NCI-H1436 treated with DMSO at 0.1 percent for 48 hours (cell line): ENCODE results near the gene TP53INP2.
"Not testable (repeated sequence)": the region's sequence is repeated elsewhere in the genome, so short reads cannot be mapped to it uniquely, and the experiment has no call there.

Source experiments
- DNase-seq: peaks from one replicate; lab custom pipeline; 2025; lab: John Stamatoyannopoulos, UW

TP53INP2 gene

DNA sequence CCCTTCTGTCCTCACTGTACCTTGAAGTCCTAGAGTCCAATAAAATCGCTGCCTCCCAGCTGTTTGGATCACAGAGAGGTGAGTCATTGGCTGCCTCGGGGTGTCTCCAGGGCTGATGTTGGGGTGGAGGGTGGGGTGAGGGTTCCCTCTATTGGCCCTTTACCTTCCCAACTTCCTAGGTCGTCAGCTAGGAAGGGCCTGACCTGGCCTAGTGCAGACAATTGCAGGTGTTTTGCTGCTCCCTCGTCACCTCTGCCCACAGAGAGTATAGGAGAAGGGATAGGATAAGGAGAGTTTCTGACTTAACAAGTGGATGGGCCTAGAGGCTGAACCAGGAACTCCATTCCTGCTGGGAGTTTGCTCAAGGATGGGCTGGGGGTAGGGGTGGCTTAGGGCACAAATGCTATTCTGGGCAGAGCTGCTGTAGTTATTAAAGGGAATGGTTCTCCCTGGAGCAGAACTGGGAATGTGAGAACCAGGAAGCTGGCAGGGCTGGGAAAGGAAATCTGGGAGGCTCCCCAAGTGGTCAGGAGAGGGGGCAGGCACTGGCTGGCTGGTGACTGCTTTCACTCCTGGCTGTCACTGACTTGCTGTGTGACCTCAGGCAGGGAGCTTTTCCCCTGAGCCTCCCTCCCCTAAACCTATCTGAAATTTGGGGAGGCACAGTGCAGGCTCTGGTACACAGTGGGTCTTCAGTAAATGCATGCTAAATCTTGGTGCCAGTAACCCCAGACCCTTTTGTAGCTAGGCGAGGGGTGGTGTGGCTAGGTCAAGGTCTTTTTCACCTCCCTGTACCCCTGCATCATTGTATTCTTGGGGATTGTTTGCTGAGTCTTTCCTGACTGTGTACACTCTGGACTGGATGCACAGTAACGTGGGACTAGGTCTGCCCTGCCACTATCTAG lies 1.5 kb downstream of the TP53INP2 start:
- no peak for DNase-seq

DNA sequence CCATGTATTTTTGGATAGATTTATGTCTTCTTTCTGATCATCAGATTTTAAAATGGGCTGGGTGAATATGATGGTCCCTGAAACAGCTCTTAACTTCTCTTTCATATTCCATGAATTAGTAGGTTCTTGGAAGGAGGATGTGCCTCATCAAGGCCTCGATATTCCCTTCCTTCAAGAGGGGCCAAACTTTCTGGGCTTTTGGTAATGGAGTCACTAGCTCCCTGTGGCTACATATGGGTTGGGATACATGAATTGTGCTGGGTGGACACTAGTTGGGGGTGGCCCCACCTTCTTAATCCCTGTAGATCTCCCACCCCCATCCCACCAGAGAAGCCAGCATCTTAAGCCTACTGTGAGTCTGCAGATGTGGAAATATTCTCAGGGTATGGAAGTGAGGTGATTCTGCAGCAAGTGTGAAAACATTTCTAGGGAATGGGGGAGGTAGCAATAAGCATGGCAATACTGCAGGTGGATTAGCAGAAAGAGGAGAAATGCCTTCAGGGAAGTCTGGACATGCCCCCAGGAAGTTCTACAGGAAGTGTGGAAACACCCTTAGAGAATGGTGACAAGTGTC lies 2.2 kb downstream of the TP53INP2 start:
- no peak for DNase-seq

DNA sequence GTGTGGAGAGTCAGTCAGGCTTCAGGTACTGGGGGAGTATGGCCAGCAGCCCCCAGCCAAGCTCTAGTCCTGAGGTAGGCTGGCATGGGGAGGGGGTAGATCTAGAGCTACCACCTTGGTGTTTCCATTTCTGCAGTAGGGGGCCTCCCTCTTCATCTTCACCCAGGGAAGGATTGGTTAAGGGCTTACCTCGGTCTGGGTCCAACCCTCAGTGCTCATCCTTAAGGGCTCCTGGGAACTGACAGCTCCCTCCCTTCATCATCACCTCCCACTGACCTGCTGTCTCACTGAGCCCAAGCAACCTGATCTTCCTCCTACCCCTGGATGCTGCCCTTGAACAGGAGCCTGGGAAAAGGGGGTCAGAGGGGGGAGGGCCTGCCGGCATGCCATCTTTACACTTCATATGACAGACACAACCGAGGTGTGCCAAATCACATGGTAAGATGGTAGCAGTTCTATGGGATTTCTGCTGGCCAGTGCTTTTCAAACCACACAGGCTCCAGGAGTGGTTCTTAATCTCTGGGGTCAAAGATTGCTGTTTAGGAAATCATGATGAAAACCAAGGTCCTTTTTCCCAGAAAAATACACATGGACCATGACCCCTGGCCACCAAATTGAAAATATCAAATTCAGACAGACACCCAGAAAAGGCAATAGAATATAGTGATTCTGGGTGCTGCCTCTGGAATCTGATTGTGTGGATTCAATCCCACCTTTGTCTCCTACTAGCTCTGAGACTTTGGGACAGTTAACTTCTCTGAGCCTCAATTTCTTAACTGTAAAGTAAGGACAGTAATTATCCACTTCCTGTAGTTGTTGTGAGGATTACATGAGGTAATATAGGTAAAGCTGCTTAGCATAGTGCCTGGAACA lies 3.0 kb downstream of the TP53INP2 start:
- DNase-seq, result no peak

DNA sequence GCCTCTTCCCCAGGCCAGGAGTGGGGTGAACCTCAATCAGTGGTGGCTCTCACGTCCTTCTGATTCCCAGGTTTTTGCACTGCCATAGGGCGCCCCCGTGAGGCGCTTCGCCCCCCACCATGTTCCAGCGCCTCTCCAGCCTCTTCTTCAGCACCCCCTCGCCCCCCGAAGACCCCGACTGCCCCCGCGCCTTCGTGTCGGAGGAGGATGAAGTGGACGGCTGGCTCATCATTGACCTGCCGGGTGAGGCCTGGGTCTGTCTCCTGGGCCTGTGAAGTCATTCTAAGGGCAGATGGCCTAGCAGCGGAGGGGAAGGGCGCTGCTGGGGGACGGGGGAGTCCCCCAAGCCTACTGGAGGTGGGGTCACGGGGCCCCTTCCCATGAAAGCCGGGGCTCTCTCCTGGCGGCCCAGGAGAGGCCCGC lies 4.5 kb downstream of the TP53INP2 start:
- DNase-seq, result no peak

DNA sequence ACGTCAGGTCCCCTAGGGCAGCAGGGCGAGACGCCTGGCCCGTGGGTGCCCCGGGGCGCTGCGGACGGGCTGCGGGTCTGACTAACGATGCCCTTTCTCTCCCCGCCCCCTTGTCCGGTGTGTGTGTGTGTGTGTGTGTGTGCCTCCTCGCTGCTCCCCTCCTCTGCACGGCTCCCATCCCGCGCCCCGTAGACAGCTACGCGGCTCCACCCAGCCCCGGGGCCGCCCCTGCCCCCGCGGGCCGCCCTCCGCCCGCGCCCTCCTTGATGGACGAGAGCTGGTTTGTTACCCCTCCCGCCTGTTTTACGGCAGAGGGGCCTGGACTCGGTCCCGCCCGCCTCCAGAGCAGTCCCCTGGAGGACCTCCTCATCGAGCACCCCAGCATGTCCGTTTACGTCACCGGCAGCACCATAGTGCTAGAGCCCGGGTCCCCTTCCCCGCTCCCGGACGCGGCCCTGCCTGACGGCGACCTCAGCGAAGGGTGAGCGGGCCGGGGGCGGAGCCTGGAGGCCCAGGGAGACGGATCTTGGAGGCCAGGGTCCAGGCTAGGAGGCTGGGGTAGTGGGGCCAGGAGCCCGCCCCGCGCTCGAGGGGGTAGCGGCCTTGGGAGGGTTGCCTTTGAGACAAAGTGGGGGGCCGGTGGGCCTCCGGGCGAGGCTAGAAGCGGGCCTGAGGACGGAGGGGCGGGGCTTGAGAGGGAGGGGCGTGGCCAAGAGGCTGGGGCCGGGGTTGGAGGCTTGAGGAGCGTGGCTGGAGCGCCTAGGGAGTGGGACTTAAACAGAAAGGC lies 5.1 kb downstream of the TP53INP2 start:
- DNase-seq, result no peak

DNA sequence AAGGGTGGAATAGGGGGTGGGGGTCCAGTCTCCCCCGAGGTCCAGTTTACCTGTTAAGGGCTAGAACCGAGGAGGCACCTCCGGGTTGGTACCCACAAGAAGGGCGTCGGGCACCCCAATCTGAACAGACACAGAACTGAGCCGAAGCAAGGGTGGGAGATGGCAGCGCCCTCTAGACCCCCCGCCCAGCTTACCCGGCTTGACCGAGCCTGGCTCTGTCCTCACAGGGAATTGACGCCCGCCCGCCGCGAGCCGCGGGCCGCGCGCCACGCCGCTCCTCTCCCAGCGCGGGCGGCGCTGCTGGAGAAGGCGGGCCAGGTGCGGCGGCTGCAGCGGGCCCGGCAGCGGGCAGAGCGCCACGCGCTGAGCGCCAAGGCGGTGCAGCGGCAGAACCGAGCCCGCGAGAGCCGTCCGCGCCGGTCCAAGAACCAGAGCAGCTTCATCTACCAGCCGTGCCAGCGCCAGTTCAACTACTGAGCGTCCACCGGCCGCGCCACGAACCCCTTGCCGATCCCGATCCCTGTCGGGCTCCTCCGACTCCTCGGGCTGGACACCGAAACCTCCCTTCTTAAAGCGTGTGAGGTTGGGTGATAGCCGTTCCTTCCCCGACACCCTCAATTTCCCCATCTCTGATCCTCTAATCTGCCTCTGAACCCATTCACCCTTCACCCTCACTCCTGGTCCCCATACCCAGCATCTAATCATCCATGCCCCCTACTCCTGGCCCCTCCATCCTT lies 5.9 kb downstream of the TP53INP2 start:
- no peak for DNase-seq

DNA sequence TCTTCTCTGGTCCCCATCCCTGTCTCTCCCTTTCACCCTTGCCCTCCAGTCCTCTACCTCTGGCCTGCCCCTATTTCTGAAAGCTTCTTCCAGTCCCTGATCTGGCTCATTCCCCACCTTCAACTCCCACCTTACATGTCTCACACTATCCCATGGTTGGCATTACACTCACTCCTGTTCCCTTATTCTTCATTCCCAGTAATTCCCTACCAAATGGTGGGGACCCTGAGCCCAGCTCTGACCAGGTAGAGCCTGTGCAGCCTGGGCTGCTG lies 6.4 kb downstream of the TP53INP2 start:
- DNase-seq, result no peak

DNA sequence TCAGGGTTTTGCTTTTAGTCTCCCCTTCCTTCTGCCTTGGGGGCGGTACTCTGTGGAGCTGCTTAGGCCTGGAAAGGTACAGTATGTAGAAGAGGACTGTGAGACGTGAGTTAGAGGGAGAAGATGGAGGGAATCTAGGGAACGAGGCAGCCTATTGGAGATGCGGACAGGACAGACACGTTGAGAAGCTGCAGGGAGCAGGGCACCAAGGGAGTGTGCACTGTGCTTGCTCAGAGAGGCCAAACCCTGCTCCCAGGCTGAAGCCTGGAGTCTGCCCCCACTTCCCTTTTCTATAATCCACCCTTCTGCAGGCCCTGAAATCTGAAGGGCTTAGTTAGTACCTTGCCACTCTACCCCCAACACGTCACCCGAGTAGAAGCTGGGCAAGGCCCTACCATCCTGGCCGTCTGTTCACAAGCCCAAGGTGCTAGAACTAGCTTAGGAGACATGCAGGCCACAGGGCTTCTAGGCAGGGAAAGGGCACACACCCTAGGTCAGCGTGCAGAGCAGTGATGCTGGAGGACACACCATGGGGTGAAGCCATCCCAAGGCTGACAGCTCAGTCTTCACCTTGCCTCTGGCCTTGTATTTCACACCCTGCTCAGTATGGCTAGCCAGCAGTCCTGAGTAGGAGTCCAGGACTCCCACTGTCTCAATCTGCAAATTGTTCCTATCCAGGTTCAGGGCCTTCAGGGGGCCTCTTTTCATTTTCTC lies 6.9 kb downstream of the TP53INP2 start:
- DNase-seq, result no peak

DNA sequence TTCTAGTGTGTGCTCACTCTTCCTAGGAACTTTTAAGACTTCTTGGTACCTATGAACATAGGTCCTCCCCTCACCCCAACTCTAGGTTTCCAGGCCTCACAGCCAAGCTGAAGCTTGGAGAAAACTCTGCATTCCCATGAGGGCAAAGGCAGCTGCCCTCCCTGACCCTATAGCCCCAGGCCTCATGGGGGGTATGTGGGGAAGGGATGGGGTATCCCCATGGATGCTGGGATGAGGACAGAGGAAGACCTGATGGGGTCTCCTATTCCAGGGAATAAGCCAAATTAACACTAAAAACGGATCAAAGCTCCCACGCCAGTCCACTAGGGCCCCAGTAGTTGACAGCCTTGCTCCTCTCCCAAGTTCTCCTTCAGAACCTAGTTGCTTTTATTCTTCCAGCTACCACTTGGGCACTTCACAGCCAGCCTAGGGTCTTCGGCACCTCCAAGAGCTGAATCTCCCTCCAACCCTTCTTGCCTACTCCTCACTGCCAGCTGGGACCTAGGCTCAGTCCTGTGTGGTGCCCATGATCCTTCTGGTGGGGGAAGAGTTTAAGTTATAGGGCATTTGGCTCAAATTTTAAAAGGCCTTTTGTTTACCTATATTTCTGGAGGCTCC lies 7.8 kb downstream of the TP53INP2 start:
- no peak for DNase-seq

DNA sequence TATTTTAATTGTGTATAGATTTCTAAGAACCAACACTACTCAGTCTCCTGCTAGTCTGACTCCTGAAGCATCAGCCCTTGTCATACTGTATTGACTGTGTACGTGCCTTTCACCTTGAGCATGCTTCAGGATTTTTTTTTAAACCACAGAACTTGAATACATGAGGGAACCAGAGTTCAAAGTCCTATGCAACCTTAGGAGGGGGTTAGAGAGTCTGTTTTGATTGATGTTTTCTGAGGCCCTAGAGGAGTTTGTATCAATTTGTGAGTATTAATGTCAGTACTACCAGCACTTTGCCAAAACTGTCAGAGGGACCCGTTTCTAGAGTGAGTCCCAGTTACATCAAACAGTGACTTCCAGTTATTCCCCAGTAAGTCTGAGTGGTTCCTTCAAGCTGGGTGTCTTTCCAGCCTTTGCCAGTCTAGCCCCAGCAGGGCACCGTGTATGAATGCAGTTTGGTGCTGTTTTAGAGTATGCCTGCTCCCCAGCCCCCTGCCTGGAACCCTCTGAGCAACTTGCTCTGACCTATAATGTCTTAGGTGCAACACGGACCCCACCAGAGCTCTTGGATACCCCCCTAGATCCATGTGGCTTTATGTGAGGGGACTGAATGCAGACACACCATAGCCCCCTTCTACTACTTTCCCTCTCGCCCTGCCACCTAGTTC lies 8.5 kb downstream of the TP53INP2 start:
- no peak for DNase-seq

DNA sequence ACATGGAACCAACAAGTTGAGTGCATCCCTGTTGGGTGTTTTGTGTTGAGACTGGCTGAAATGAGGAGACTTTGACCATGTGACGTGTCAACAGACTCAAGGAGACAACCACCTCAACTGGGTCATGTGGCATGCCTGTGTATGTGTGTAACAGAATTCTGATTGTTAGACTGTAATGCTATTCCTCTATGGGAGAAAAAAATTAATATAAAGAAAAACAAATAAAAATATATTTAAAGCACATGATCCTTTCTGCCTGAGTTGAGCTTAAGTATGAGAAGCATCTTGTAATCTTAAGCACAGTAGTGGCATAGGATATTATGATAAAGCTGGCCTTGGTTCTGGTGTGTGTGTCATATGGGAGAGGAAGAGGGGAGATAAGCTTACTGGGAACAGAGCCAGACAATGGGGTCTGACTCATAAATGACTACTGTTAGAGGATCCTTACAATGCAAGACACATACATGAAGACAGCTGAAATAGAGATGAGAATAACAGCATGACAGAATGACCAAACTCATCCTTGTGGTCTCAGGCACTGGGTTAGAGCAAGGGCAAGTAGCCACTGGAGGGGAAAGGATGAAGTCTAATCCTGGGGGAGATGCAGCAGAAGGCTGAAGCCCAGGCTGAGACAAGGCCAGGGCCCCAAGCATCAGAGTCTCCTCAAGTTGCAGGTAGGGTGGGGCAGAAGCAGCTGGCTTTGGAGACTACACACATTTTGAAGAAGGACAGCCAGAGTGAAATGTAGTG lies 9.2 kb downstream of the TP53INP2 start:
- no peak for DNase-seq

DNA sequence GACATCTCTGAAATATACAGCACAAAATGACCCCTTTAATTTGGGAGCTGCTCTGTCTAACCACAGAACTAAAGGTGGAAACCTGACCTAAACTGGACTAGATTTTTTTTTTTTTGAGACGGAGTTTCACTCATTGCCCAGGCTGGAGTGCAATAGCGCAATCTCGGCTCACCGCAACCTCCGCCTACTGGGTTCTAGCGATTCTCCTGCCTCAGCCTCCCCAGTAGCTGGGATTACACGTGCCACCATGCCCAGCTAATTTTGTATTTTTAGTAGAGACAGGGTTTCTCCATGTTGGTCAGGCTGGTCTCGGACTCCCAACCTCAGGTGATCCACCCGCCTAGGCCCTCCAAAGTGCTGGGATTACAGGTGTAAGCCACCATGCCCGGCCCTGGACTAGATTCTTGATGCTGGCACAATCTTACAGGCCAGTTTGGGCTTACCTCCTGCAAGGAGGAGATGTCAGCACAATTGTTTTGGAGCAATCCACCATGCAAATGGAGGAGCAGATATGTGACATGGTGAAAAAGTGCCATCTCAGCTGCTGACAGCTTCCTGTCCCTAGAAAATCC lies 9.9 kb downstream of the TP53INP2 start:
- not testable (repeated sequence) for DNase-seq

DNA sequence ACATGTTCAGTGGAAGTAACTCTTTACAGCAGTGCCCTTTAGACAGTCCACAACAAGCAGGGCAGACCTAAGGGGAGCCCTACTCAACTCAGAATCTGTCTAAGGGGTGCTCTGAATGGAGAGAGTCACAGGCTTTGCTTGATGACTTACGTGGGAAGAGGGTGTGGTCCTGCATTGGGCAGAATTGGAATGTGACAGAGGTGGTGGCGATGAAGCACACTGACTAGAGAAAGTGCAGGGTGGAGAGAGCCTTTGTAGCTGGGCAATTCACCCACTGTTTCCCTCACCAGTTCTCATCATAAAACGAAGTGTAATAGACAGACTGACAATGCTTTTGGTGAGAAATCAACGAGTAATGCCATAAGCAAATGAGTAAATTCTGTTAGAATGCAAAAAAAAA lies 11.2 kb downstream of the TP53INP2 start:
- no peak for DNase-seq

DNA sequence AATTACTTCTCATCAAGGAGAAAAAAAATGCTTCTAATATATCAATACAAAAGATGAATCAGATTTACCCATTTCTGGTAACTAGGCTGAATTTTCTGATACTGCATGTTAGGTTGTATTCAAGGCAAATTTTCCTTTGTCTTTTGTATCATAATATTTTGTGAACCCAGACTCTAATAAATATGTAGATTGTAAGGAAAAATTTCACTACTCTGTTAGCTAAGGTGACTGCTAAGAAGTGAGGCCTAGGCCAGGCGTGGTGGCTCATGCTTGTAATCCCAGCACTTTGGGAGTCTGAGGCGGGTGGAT lies 12.7 kb downstream of the TP53INP2 start:
- DNase-seq, result no peak

DNA sequence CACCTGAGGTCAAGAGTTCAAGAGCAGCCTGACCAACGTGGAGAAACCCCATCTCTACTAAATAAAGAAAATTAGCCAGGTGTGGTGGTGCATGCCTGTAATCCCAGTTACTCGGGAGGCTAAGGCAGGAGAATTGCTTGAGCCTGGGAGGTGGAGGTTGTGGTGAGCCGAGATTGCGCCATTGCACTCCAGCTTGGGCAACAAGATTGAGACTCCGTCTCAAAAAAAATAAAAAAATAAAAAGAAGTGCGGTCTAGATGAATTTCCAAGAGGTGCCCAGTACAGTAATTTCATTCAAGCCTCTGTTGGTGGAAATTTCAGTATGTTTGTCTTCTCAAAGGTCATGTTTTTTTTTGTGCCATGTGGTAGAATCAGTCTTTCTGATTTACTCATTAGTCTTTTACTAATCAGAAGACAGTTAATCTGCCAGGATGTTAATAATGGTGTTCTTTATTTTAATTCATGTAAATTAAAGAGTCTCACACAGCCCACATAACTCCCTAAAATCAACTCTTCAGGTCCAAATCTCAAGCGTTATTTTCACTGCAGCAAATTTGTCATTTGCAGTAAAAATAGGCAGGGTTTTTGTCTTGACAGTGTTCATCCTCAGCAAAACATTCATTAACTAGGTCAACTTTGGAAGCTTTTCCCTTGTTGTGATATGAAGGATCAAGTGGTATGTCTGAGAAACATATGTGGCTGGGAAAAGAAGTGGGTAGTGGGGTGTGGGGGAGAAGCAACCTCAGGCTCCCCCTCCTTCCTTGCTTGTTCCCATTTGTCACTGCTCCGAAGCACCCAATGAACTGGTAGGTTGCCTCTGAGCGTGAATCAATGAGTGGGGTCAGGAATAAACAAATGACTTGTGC lies 13.3 kb downstream of the TP53INP2 start:
- no peak for DNase-seq

DNA sequence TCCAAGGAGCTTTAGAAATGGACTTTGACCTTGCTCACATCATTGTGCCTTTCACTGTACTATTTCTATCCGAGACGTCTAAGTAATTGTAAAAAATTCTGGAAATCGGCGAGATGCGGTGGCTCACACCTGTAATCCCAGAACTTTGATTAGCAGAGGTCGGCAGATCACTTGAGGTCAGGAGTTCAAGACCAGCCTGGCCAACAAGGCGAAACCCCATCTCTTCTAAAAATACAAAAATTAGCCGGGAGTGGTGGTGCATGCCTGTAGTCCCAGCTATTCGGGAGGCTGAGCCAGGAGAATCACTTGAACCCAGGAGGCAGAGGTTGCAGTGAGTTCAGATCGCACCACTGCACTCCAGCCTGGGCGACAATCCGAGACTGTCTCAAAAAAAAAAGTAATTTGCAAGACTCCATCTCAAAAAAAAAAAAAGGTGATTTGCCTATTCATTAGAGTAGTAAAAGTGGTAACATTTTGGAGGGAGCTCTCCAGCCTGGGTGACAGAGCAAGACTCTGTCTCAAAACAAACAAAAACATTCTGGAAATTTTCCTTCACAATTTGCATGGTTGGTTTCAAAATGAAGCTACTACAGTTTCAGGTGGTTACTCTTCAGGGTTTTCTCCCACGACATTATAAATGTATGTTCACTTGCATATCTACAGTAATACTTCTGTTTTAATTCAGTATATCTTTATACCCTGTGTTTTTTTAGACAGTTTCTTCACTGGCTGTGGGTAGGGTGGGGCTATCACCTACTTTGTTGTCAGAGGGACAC lies 15.3 kb downstream of the TP53INP2 start:
- DNase-seq, result not testable (repeated sequence)

DNA sequence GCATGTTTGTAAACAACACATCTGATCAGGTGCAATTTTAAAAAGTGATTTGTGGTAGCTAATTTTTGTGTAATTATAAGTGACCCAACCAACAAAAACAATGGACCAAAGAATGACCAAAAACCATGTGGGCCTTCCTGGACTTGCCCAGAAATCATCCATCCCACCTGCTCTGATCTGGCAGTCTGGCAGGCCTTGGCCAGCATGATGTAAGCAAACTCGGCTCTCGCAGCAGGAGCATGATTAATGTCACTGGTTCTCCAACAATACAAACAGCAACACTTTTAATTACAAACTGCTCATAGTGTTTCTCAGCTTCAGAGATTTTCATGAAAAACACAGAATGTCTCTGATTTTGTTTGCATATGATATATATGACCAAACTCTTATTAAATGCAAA lies 16.1 kb downstream of the TP53INP2 start:
- DNase-seq, result no peak
